KMS-11 (cell line): ENCODE measurements around the gene ZNF761.
"Not testable (repeated sequence)": the region's sequence is repeated elsewhere in the genome, so short reads cannot be mapped to it uniquely, and the experiment has no call there.

Source experiments
- H2AFZ ChIP-seq: fragments of 200-600 bp; sonication (generic); 2 replicates; pipeline ENCODE4 v1.6.1; 2016; ENCODE audit warnings: antibody characterized with exemption, mixed run types, low read depth
- H3K27ac ChIP-seq: fragments of 200-600 bp; sonication (generic); 2 replicates; pipeline ENCODE4 v1.6.1; 2016; ENCODE audit warnings: mild to moderate bottlenecking, mixed run types
- H3K27me3 ChIP-seq: fragments of 200-600 bp; sonication (generic); 2 replicates; pipeline ENCODE4 v1.6.1; 2017; ENCODE audit warnings: mild to moderate bottlenecking, low read depth, mixed run types, moderate library complexity; ENCODE audit not compliant: insufficient read depth
- H3K36me3 ChIP-seq: fragments of 200-600 bp; sonication (generic); 2 replicates; pipeline ENCODE4 v1.6.1; 2017; ENCODE audit warnings: mild to moderate bottlenecking, mixed run types; ENCODE audit not compliant: insufficient read depth
- H3K4me1 ChIP-seq: fragments of 200-600 bp; sonication (generic); 2 replicates; pipeline ENCODE4 v1.6.1; 2016; ENCODE audit warnings: mild to moderate bottlenecking, low read depth, mixed run types; ENCODE audit not compliant: poor library complexity, severe bottlenecking
- H3K4me2 ChIP-seq: fragments of 200-600 bp; sonication (generic); 2 replicates; pipeline ENCODE4 v1.7.0; 2016; ENCODE audit warnings: mild to moderate bottlenecking, mixed run types
- H3K4me3 ChIP-seq: fragments of 200-600 bp; sonication (generic); IDR thresholded peaks from 2 replicates; pipeline ENCODE4 v1.6.1; 2017; ENCODE audit warnings: low read depth, low read length, mixed read lengths; ENCODE audit not compliant: insufficient read depth
- H3K79me2 ChIP-seq: fragments of 200-600 bp; sonication (generic); 2 replicates; pipeline ENCODE4 v1.6.1; 2016; ENCODE audit warnings: low read depth, mixed run types; ENCODE audit not compliant: insufficient read depth
- H3K9ac ChIP-seq: fragments of 200-600 bp; sonication (generic); 2 replicates; pipeline ENCODE4 v1.6.1; 2016; ENCODE audit warnings: mild to moderate bottlenecking, mixed run types
- H4K20me1 ChIP-seq: fragments of 200-600 bp; sonication (generic); 2 replicates; pipeline ENCODE4 v1.6.1; 2016; ENCODE audit warnings: mild to moderate bottlenecking, mixed run types; ENCODE audit not compliant: insufficient read depth
- TF ChIP-seq, protein P1 (sequence below): fragments of 200-600 bp; sonication (generic); conservative IDR thresholded peaks from 2 replicates; pipeline ENCODE4 v1.6.1; 2017; ENCODE audit warnings: low read depth, mild to moderate bottlenecking, antibody characterized with exemption, low read length, moderate library complexity, mixed read lengths

ZNF761 gene

GRCh38 chr19:53396525-53396868 lies 35.3 kb upstream of the ZNF761 start:
- H3K36me3 ChIP-seq = no peaks in the 10 kb centered on the region
- no peaks in the 10 kb centered on the region for H4K20me1 ChIP-seq
- H3K4me1 ChIP-seq = no peaks in the 10 kb centered on the region
- no peak overlapping the region for H3K27ac ChIP-seq
- 0 out of 2 replicates have a peak overlapping the region, but pooled peaks have one; percentile 88 for H3K4me2 ChIP-seq
- no peak overlapping the region for H2AFZ ChIP-seq
- no peaks in the 10 kb centered on the region for H3K27me3 ChIP-seq
- no peak overlapping the region for H3K4me3 ChIP-seq
- no peaks in the 10 kb centered on the region for H3K79me2 ChIP-seq
- no peak overlapping the region for H3K9ac ChIP-seq
- TF ChIP-seq, protein P1, sequence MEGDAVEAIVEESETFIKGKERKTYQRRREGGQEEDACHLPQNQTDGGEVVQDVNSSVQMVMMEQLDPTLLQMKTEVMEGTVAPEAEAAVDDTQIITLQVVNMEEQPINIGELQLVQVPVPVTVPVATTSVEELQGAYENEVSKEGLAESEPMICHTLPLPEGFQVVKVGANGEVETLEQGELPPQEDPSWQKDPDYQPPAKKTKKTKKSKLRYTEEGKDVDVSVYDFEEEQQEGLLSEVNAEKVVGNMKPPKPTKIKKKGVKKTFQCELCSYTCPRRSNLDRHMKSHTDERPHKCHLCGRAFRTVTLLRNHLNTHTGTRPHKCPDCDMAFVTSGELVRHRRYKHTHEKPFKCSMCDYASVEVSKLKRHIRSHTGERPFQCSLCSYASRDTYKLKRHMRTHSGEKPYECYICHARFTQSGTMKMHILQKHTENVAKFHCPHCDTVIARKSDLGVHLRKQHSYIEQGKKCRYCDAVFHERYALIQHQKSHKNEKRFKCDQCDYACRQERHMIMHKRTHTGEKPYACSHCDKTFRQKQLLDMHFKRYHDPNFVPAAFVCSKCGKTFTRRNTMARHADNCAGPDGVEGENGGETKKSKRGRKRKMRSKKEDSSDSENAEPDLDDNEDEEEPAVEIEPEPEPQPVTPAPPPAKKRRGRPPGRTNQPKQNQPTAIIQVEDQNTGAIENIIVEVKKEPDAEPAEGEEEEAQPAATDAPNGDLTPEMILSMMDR = no peak

GRCh38 chr19:53397918-53398317 lies 33.9 kb upstream of the ZNF761 start:
- not testable (repeated sequence) for H3K9ac ChIP-seq, H3K4me1 ChIP-seq, H2AFZ ChIP-seq, H3K36me3 ChIP-seq, H3K4me3 ChIP-seq, H3K79me2 ChIP-seq, H3K4me2 ChIP-seq, H4K20me1 ChIP-seq, H3K27me3 ChIP-seq, H3K27ac ChIP-seq

GRCh38 chr19:53409505-53410204 lies 22.1 kb upstream of the ZNF761 start:
- Histone ChIP-seq H3K4me2 (no peak overlapping the region), H3K27me3 (no peaks in the 10 kb centered on the region), H4K20me1 (no peaks in the 10 kb centered on the region), H3K4me1 (no peaks in the 10 kb centered on the region), H3K4me3 (no peak overlapping the region), H3K36me3 (peaks cover 10% of the 10 kb centered on the region; the same call in 1 of the 2 replicates), H3K27ac (no peak overlapping the region), H2AFZ (no peak overlapping the region), H3K9ac (no peak overlapping the region), H3K79me2 (no peaks in the 10 kb centered on the region)
- TF ChIP-seq, protein P1 = no peak

DNA sequence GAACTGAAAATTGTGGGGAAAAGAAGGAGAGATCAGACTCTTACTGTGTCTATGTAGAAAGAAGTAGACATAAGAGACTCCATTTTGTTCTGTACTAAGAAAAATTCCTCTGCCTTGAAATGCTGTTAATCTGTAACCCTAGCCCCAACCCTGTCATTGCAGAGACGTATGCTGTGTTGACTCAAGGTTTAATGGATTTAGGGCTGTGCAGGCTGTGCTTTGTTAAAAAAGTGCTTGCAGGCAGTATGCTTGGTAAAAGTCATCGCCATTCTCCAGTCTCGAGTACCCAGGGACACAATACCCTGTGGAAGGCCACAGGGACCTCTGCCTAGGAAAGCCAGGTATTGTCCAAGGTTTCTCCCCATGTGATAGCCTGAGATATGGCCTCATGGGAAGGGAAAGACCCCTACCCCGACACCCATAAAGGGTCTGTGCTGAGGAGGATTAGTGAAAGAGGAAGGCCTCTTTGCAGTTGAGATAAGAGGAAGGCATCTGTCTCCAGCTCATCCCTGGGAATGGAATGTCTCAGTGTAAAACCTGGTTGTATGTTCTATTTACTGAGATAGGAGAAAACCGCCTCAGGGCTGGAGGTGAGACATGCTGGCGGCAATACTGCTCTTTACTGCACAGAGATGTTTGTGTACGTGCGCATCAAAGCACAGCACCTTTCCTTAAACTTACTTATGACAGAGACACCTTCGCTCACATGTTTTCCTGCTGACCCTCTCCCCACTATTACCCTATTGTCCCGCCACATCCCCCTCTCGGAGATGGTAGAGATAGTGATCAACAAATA lies 11.1 kb upstream of the ZNF761 start:
- not testable (repeated sequence) for H3K4me3 ChIP-seq, H3K79me2 ChIP-seq, H3K36me3 ChIP-seq, H3K4me1 ChIP-seq, H2AFZ ChIP-seq, H3K9ac ChIP-seq, H3K27me3 ChIP-seq, H4K20me1 ChIP-seq, H3K27ac ChIP-seq, H3K4me2 ChIP-seq

GRCh38 chr19:53422551-53422950 lies 9.2 kb upstream of the ZNF761 start:
- no peaks in the 10 kb centered on the region for H4K20me1 ChIP-seq
- no peaks in the 10 kb centered on the region for H3K36me3 ChIP-seq
- H3K4me1 ChIP-seq = no peaks in the 10 kb centered on the region
- H3K27me3 ChIP-seq = no peaks in the 10 kb centered on the region
- H3K4me2 ChIP-seq = no peak overlapping the region
- no peak overlapping the region for H2AFZ ChIP-seq
- H3K4me3 ChIP-seq = no peak overlapping the region
- TF ChIP-seq, protein P1 = no peak
- no peaks in the 10 kb centered on the region for H3K79me2 ChIP-seq
- H3K9ac ChIP-seq = no peak overlapping the region
- no peak overlapping the region for H3K27ac ChIP-seq

DNA sequence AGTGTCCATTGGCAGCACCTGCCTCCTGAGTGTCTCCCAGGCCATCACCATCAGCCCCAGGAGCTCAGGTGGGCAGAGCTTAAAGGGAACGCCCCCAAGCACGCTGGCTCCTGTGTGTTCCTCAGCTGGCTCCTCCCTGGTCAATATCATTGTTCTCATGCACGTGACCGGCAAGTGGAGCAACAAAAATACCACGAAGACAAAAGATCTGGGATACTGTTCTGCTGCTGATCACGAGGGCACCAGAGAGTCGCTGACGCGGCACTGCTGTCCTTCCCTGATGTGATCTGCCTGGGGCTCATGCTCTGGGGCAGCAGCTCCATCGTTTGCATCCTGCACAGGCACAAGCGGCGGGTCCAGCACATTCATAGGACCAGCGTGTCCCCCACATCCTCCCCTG lies 8.7 kb upstream of the ZNF761 start:
- H3K27me3 ChIP-seq, H3K4me1 ChIP-seq, H4K20me1 ChIP-seq, H3K79me2 ChIP-seq, H3K27ac ChIP-seq, H2AFZ ChIP-seq, H3K4me3 ChIP-seq, H3K9ac ChIP-seq, H3K4me2 ChIP-seq, H3K36me3 ChIP-seq: not testable (repeated sequence)

GRCh38 chr19:53423680-53424079 lies 8.1 kb upstream of the ZNF761 start:
- H2AFZ ChIP-seq, H3K4me3 ChIP-seq, H4K20me1 ChIP-seq, H3K4me2 ChIP-seq, H3K79me2 ChIP-seq, H3K36me3 ChIP-seq, H3K27me3 ChIP-seq, H3K4me1 ChIP-seq, H3K27ac ChIP-seq, H3K9ac ChIP-seq: not testable (repeated sequence)
